HepG2 (cell line): Measurements from ENCODE around the gene GDF15. TPM values are rescaled to one million over a fixed set of nuclear protein-coding genes. Genes with fewer than 3 reads are reported as not detected.

Experiments
- ATF7-NPFF ChIP-seq: sonication (generic); formaldehyde crosslinking; IDR thresholded peaks from 2 replicates; pipeline ENCODE4 v1.8.1; 2023; ENCODE audit warnings: mild to moderate bottlenecking, low read depth, missing genetic modification reagents, moderate library complexity
- ERF ChIP-seq: IDR thresholded peaks from 2 replicates; pipeline ENCODE4 v1.6.1; 2018; ENCODE audit warnings: missing biosample characterization, missing genetic modification reagents
- HMGA1 ChIP-seq: sonication (generic); formaldehyde crosslinking; conservative IDR thresholded peaks from 2 replicates; pipeline ENCODE4 v1.4.0; 2020; ENCODE audit warnings: missing genetic modification reagents
- IRF1 ChIP-seq: sonication (generic); formaldehyde crosslinking; IDR thresholded peaks from 2 replicates; pipeline ENCODE4 v1.4.0; 2020; ENCODE audit warnings: low read depth, mild to moderate bottlenecking, missing genetic modification reagents
- JUN ChIP-seq: sonication (generic); formaldehyde crosslinking; IDR thresholded peaks from 2 replicates; pipeline ENCODE4 v1.4.0; 2020; ENCODE audit warnings: mild to moderate bottlenecking, missing genetic modification reagents
- LBX2 ChIP-seq: sonication (generic); formaldehyde crosslinking; IDR thresholded peaks from 2 replicates; pipeline ENCODE4 v1.5.0; 2020; ENCODE audit warnings: missing genetic modification reagents, mild to moderate bottlenecking, borderline replicate concordance
- MLXIP ChIP-seq: sonication (generic); formaldehyde crosslinking; IDR thresholded peaks from 2 replicates; pipeline ENCODE4 v1.9.0; 2021; ENCODE audit warnings: missing genetic modification reagents, borderline replicate concordance
- RFX1 ChIP-seq: fragments of 450-650 bp; IDR thresholded peaks from 2 replicates; pipeline ENCODE4 v1.6.1; 2017
- SCMH1 ChIP-seq: sonication (generic); formaldehyde crosslinking; IDR thresholded peaks from 2 replicates; pipeline ENCODE4 v1.9.0; 2021; ENCODE audit warnings: missing genetic modification reagents, mild to moderate bottlenecking, borderline replicate concordance
- TBX3 ChIP-seq: fragments of 450-650 bp; IDR thresholded peaks from 2 replicates; pipeline ENCODE4 v1.6.1; 2017; ENCODE audit warnings: antibody characterized with exemption, mild to moderate bottlenecking, inconsistent platforms, borderline replicate concordance
- TFDP2 ChIP-seq: sonication (generic); formaldehyde crosslinking; IDR thresholded peaks from 2 replicates; pipeline ENCODE4 v1.4.0; 2020; ENCODE audit warnings: missing genetic modification reagents
- TRAFD1 ChIP-seq: sonication (generic); formaldehyde crosslinking; IDR thresholded peaks from 2 replicates; pipeline ENCODE4 v1.5.1; 2020; ENCODE audit warnings: missing genetic modification reagents, mild to moderate bottlenecking, borderline replicate concordance
- YEATS4 ChIP-seq: sonication (generic); formaldehyde crosslinking; IDR thresholded peaks from 2 replicates; pipeline ENCODE4 v1.4.0; 2020; ENCODE audit warnings: missing genetic modification reagents, borderline replicate concordance
- ZNF282 ChIP-seq: fragments of 450-650 bp; IDR thresholded peaks from 2 replicates; pipeline ENCODE4 v1.6.1; 2018; ENCODE audit not compliant: partially characterized antibody
- ZNF557 ChIP-seq: sonication (generic); formaldehyde crosslinking; IDR thresholded peaks from 2 replicates; pipeline ENCODE4 v1.4.0; 2020; ENCODE audit warnings: missing genetic modification reagents
- ZNF597 ChIP-seq: sonication (generic); formaldehyde crosslinking; IDR thresholded peaks from 2 replicates; pipeline ENCODE4 v1.5.0; 2020; ENCODE audit warnings: missing genetic modification reagents
- ZNF773 ChIP-seq: sonication (generic); formaldehyde crosslinking; IDR thresholded peaks from 2 replicates; pipeline ENCODE4 v1.4.0; 2020; ENCODE audit warnings: missing genetic modification reagents, borderline replicate concordance
- ZNF891 ChIP-seq: sonication (generic); formaldehyde crosslinking; IDR thresholded peaks from 2 replicates; pipeline ENCODE4 v1.5.0; 2020; ENCODE audit warnings: mild to moderate bottlenecking, missing genetic modification reagents
- polyA plus RNA-seq, 8 experiments: library from polyadenylated mRNA; depleted of rRNA in 3 of 8; stranded (reverse) in 7 of 8; unstranded in 1 of 8; fragments of >200 nt; fragmentation: Illumina TruSeq in 4 of 8; extraction: Trizol in 4 of 8; gene quantifications; 2 replicates each; pipeline versions ENCODE4 v1.2.1 to v1.2.3, GENCODE V29; 2011 to 2016; ENCODE audit warnings: low read depth in 4 of 8, missing spikeins in 1 of 8, mixed read lengths in 1 of 8; ENCODE audit not compliant: insufficient read depth in 1 of 8
- total RNA-seq, 5 experiments: library from RNA; depleted of rRNA; stranded (reverse); fragments of >200 nt; fragmentation: Illumina TruSeq; extraction: Trizol; gene quantifications; 2 replicates each; pipeline ENCODE4 v1.2.3, GENCODE V29; 2016; ENCODE audit warnings: low read depth in 1 of 5

GDF15 gene
- total and polyA plus RNA-seq, 2 of the 13 experiments (the other 11 are each of a cell fraction or from before 2014, with no cell fraction given): 146 to 422 TPM

- TF ChIP-seq TRAFD1 (CRISPR knock-in tag) (peak; percentile 21; the same call in 1 of the 2 replicates), ZNF557 (CRISPR knock-in tag) (peak; percentile 93), RFX1 (no peak), TBX3 (peak; percentile 36; the same call in 1 of the 2 replicates), ZNF597 (CRISPR knock-in tag) (no peak), ZNF891 (no peak), MLXIP (0 out of 2 replicates have a peak, but pooled peaks have one; percentile 51), TFDP2 (CRISPR knock-in tag) (peak; percentile 63; the same call in 1 of the 2 replicates), JUN (CRISPR knock-in tag) (peak; percentile 99), YEATS4 (CRISPR knock-in tag) (no peak), ATF7-NPFF (CRISPR knock-in tag) (peak; percentile 72; the same call in 1 of the 2 replicates), ERF (CRISPR knock-in tag) (peak; percentile 95), SCMH1 (CRISPR knock-in tag) (no peak), IRF1 (no peak), ZNF282 (no peak), LBX2 (no peak), HMGA1 (CRISPR knock-in tag) (no peak), ZNF773 (CRISPR knock-in tag) (no peak)
These were observed 5.9 kb upstream of the GDF15 start (continued) for GRCh38 chr19:18379803-18380747.
